ENCODE data around the gene PRR19. TPM values are rescaled to one million over a fixed set of nuclear protein-coding genes. Genes with fewer than 3 reads are reported as not detected.
"Not testable (repeated sequence)": the region's sequence is repeated elsewhere in the genome, so short reads cannot be mapped to it uniquely, and the experiment has no call there.

Gene PRR19
- total and polyA plus RNA-seq, 4 donors, result 0.27 to 0.43 (median 0.42) TPM; not detected in 1

- no peak for DNase-seq (ENCODE audit: low spot score)
- no peaks in the 10 kb centered on the region for H3K27me3 ChIP-seq (ENCODE audit: control insufficient read depth in 4 of 4, insufficient read depth in 4 of 4, low read length in 3 of 4)
- no peak overlapping the region for H3K9ac ChIP-seq (ENCODE audit: low read depth in 1 of 2, low read length in 2 of 2)
- WGBS, result 95% methylated on average over 3 of the region's 3 CpGs
- no peaks in the 10 kb centered on the region for H3K9me3 ChIP-seq (ENCODE audit: control insufficient read depth in 4 of 4, low read length in 3 of 4)
- no peaks in the 10 kb centered on the region for H3K36me3 ChIP-seq (ENCODE audit: control insufficient read depth in 4 of 4, insufficient read depth in 3 of 4, low read depth in 1 of 4, low read length in 3 of 4)
- H3K4me3 ChIP-seq (ENCODE audit: low read depth in 1 of 3, low read length in 3 of 3), result no peak overlapping the region
- H3K4me1 ChIP-seq (ENCODE audit: control insufficient read depth in 4 of 4, insufficient read depth in 4 of 4, low read length in 3 of 4), result no peaks in the 10 kb centered on the region
- TF ChIP-seq ZBTB33 (IDR thresholded peaks at IDR 0.05), result no peak
- TF ChIP-seq MAX (IDR thresholded peaks at IDR 0.05), result no peak
- no peak for TF ChIP-seq ATF3 (IDR thresholded peaks at IDR 0.05)
- TF ChIP-seq, protein P1, sequence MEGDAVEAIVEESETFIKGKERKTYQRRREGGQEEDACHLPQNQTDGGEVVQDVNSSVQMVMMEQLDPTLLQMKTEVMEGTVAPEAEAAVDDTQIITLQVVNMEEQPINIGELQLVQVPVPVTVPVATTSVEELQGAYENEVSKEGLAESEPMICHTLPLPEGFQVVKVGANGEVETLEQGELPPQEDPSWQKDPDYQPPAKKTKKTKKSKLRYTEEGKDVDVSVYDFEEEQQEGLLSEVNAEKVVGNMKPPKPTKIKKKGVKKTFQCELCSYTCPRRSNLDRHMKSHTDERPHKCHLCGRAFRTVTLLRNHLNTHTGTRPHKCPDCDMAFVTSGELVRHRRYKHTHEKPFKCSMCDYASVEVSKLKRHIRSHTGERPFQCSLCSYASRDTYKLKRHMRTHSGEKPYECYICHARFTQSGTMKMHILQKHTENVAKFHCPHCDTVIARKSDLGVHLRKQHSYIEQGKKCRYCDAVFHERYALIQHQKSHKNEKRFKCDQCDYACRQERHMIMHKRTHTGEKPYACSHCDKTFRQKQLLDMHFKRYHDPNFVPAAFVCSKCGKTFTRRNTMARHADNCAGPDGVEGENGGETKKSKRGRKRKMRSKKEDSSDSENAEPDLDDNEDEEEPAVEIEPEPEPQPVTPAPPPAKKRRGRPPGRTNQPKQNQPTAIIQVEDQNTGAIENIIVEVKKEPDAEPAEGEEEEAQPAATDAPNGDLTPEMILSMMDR (IDR thresholded peaks at IDR 0.05; ENCODE audit: low read depth, low read length, missing input control), result no peak
- TF ChIP-seq, protein P2, sequence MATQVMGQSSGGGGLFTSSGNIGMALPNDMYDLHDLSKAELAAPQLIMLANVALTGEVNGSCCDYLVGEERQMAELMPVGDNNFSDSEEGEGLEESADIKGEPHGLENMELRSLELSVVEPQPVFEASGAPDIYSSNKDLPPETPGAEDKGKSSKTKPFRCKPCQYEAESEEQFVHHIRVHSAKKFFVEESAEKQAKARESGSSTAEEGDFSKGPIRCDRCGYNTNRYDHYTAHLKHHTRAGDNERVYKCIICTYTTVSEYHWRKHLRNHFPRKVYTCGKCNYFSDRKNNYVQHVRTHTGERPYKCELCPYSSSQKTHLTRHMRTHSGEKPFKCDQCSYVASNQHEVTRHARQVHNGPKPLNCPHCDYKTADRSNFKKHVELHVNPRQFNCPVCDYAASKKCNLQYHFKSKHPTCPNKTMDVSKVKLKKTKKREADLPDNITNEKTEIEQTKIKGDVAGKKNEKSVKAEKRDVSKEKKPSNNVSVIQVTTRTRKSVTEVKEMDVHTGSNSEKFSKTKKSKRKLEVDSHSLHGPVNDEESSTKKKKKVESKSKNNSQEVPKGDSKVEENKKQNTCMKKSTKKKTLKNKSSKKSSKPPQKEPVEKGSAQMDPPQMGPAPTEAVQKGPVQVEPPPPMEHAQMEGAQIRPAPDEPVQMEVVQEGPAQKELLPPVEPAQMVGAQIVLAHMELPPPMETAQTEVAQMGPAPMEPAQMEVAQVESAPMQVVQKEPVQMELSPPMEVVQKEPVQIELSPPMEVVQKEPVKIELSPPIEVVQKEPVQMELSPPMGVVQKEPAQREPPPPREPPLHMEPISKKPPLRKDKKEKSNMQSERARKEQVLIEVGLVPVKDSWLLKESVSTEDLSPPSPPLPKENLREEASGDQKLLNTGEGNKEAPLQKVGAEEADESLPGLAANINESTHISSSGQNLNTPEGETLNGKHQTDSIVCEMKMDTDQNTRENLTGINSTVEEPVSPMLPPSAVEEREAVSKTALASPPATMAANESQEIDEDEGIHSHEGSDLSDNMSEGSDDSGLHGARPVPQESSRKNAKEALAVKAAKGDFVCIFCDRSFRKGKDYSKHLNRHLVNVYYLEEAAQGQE (IDR thresholded peaks at IDR 0.05), result no peak
- no peak for TF ChIP-seq FOXA1 (IDR thresholded peaks at IDR 0.05)
- no peak for TF ChIP-seq NR2F2 (IDR thresholded peaks at IDR 0.05)
- TF ChIP-seq RAD21 (IDR thresholded peaks at IDR 0.05), result no peak
- TF ChIP-seq YY1 (IDR thresholded peaks at IDR 0.05), result no peak
- TF ChIP-seq RXRA (IDR thresholded peaks at IDR 0.05), result no peak
- no peak for TF ChIP-seq SP1 (IDR thresholded peaks at IDR 0.05)
- no peak for TF ChIP-seq TAF1 (conservative IDR thresholded peaks at IDR 0.05)
- TF ChIP-seq JUND (IDR thresholded peaks at IDR 0.05), result no peak
- TF ChIP-seq GABPA (IDR thresholded peaks at IDR 0.05 in 1 of 2, conservative IDR thresholded peaks at IDR 0.05 in 1 of 2), result no peak
- TF ChIP-seq HNF4A (conservative IDR thresholded peaks at IDR 0.05), result no peak
- no peak for TF ChIP-seq EGR1 (IDR thresholded peaks at IDR 0.05; ENCODE audit: low read depth in 2 of 2)
- no peak for TF ChIP-seq FOXA2 (IDR thresholded peaks at IDR 0.05)
- H3K27ac ChIP-seq (ENCODE audit: low read depth in 1 of 2, low read length in 2 of 2), result no peak overlapping the region
These were observed 40.2 kb upstream of the PRR19 start for GRCh38 chr19:42261763-42262162.

DNA sequence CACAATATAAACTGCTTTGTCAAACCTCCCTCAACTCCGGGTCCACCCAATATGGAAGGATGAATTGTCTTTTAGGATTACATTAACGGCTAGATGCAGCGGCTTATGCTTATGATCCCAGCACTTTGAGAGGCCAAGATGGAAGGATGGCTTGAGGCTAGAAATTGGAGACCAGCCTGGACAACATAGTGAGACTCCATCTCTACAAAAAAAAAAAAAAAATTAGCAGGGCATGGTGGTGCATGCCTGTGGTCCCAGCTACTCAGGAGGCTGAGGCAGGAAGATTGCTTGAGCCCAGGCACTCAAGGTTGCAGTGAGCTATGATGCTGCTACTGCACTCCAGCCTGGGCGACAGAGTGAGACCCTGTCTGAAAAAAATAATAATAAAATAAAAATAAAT is 35.8 kb upstream of the PRR19 start:
- 93% methylated on average over 4 of the region's 4 CpGs for WGBS
- H3K9ac ChIP-seq (ENCODE audit: low read depth in 1 of 2, low read length in 2 of 2); H3K36me3 ChIP-seq (ENCODE audit: control insufficient read depth in 4 of 4, insufficient read depth in 3 of 4, low read depth in 1 of 4, low read length in 3 of 4); H3K9me3 ChIP-seq (ENCODE audit: control insufficient read depth in 4 of 4, low read length in 3 of 4); H3K27me3 ChIP-seq (ENCODE audit: control insufficient read depth in 4 of 4, insufficient read depth in 4 of 4, low read length in 3 of 4); DNase-seq (ENCODE audit: low spot score); H3K27ac ChIP-seq (ENCODE audit: low read depth in 1 of 2, low read length in 2 of 2); H3K4me3 ChIP-seq (ENCODE audit: low read depth in 1 of 3, low read length in 3 of 3): not testable (repeated sequence)
- H3K4me1 ChIP-seq (ENCODE audit: control insufficient read depth in 4 of 4, insufficient read depth in 4 of 4, low read length in 3 of 4), result peaks cover 1 to 13% (median 6%) of the 10 kb centered on the region in 4 donors

DNA sequence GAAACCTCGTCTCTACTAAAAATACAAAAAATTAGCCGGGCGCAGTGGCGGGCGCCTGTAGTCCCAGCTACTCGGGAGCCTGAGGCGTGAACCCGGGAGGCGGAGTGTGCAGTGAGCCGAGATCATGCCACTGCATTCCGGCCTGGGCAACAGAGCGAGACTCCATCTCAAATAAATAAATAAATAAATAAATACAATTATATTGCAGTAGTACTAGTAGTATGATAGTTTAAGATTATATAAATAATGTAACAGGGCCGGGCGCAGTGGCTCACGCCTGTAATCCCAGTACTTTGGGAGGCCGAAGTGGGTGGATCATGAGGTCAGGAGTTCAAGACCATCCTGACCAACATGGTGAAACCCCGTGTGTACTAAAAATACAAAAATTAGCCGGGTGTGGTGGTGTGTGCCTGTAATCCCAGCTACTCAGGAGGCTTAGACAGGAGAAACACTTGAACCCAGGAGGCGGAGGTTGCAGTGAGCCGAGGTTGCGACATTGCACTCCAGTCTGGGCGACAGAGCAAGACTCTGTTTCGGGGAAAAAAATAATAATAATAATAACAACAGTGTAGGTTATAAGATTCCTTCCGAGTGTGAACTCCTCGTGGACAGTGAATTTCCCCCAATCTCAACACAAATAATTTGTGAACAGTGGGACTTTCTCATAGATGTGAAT is 34.9 kb upstream of the PRR19 start:
- 93% methylated on average over 25 of the region's 25 CpGs for WGBS
- not testable (repeated sequence) for H3K36me3 ChIP-seq (ENCODE audit: control insufficient read depth in 4 of 4, insufficient read depth in 3 of 4, low read depth in 1 of 4, low read length in 3 of 4); H3K9me3 ChIP-seq (ENCODE audit: control insufficient read depth in 4 of 4, low read length in 3 of 4); DNase-seq (ENCODE audit: low spot score); H3K4me3 ChIP-seq (ENCODE audit: low read depth in 1 of 3, low read length in 3 of 3); H3K27me3 ChIP-seq (ENCODE audit: control insufficient read depth in 4 of 4, insufficient read depth in 4 of 4, low read length in 3 of 4)
- Histone ChIP-seq H3K4me1 (ENCODE audit: control insufficient read depth in 4 of 4, insufficient read depth in 4 of 4, low read length in 3 of 4) (peaks cover 5 to 19% (median 11%) of the 10 kb centered on the region in 4 donors), H3K9ac (ENCODE audit: low read depth in 1 of 2, low read length in 2 of 2) (peak overlapping the region in 1 of 2 donors; percentile 100), H3K27ac (ENCODE audit: low read depth in 1 of 2, low read length in 2 of 2) (peak overlapping the region in 1 of 2 donors; percentile 99)
